ENCODE data around the gene KMT2A.
"Not testable (repeated sequence)": the region's sequence is repeated elsewhere in the genome, so short reads cannot be mapped to it uniquely, and the experiment has no call there.

KMT2A gene

GRCh38 chr11:118435290-118435892 lies 901 bp upstream of the KMT2A start:
- peak; percentile 46 for DNase-seq

- DNase-seq, result peak; percentile 57
Measured at GRCh38 chr11:118436639-118437207, 431 bp downstream of the KMT2A start.

- DNase-seq, result peak; percentile 53
Measured at GRCh38 chr11:118437208-118438125, 1.2 kb downstream of the KMT2A start.

- peak; percentile 37 for DNase-seq
Measured at GRCh38 chr11:118438314-118438931, 2.1 kb downstream of the KMT2A start.

GRCh38 chr11:118439646-118440045 lies 3.4 kb downstream of the KMT2A start:
- DNase-seq, result no peak

- no peak for DNase-seq
Measured at GRCh38 chr11:118441770-118442275, 5.5 kb downstream of the KMT2A start.

- DNase-seq, result no peak
Measured at GRCh38 chr11:118442301-118442700, 6.0 kb downstream of the KMT2A start.

GRCh38 chr11:118442908-118443589 lies 6.8 kb downstream of the KMT2A start:
- no peak for DNase-seq

- DNase-seq, result no peak
Measured at GRCh38 chr11:118443590-118444218, 7.4 kb downstream of the KMT2A start.

GRCh38 chr11:118447423-118447822 lies 11.1 kb downstream of the KMT2A start:
- DNase-seq, result no peak

- no peak for DNase-seq
Measured at GRCh38 chr11:118448294-118448693, 12.0 kb downstream of the KMT2A start.

GRCh38 chr11:118449316-118449918 lies 13.1 kb downstream of the KMT2A start:
- no peak for DNase-seq

GRCh38 chr11:118450451-118450850 lies 14.2 kb downstream of the KMT2A start:
- DNase-seq, result no peak

GRCh38 chr11:118462178-118462577 lies 25.9 kb downstream of the KMT2A start:
- no peak for DNase-seq

GRCh38 chr11:118468968-118469367 lies 32.7 kb downstream of the KMT2A start:
- not testable (repeated sequence) for DNase-seq

GRCh38 chr11:118471030-118471429 lies 34.7 kb downstream of the KMT2A start:
- no peak for DNase-seq

GRCh38 chr11:118473537-118473936 lies 37.2 kb downstream of the KMT2A start:
- no peak for DNase-seq

GRCh38 chr11:118476676-118477075 lies 40.4 kb downstream of the KMT2A start:
- no peak for DNase-seq

GRCh38 chr11:118481238-118481637 lies 44.9 kb downstream of the KMT2A start:
- not testable (repeated sequence) for DNase-seq

- DNase-seq, result no peak
Measured at GRCh38 chr11:118484405-118484804, 48.1 kb downstream of the KMT2A start.

- DNase-seq, result no peak
Measured at GRCh38 chr11:118485273-118485672, 49.0 kb downstream of the KMT2A start.
